ENCODE results near the gene LMF1.
A peak's percentile ranks its signal among the peaks of the same experiment; 100 is the strongest.
"Not testable (repeated sequence)": the region's sequence is repeated elsewhere in the genome, so short reads cannot be mapped to it uniquely, and the experiment has no call there.

The LMF1 gene

DNA sequence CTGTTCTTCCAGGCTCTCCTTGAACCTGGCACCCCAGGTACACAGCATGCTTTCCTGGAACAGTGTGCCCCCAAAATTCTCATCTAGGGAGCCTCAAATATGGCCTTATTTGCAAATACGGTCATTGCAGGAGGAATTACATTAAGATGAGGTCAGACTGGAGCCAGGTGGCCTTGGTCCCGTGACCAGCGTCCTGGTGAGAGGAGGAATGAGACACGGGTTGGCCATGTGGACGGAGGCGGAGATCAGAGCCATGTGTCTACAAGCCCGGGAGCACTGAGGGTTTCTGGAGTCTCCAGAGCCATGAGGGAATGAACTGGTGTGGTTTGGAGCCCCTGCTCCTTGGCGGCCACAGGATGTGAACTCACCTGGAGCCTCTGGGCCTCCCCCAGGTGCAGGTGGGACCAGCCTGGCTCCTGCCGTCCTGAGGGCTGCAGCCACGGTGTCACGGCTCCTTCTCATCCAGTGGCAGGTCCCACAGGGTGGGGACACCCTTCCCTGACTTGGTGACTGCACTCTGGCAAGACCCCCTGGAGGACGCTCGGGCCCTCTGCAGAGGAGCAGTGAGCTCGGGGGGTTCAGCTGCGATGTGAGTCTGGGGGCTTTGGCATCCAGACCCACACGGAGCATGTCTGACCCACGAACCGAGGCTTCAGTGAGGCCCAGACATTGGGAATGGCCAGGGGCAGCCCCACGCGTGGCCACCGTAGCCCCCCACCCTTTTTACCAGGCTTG is 148.4 kb downstream of the LMF1 start:
- no peak for DNase-seq

- DNase-seq = no peak
Measured at GRCh38 chr16:821751-822150, 149.0 kb downstream of the LMF1 start.

GRCh38 chr16:820748-821147 is 150.0 kb downstream of the LMF1 start:
- DNase-seq = no peak

- DNase-seq = not testable (repeated sequence)
Measured at GRCh38 chr16:820044-820408, 150.8 kb downstream of the LMF1 start.

- no peak for DNase-seq
Measured at GRCh38 chr16:819336-820043, 151.3 kb downstream of the LMF1 start.

- no peak for DNase-seq
Measured at GRCh38 chr16:818592-818991, 152.2 kb downstream of the LMF1 start.

- no peak for DNase-seq
Measured at GRCh38 chr16:818132-818531, 152.7 kb downstream of the LMF1 start.

GRCh38 chr16:817001-817906 is 153.5 kb downstream of the LMF1 start:
- DNase-seq = no peak

- no peak for DNase-seq
Measured at GRCh38 chr16:815861-816260, 154.9 kb downstream of the LMF1 start.

DNA sequence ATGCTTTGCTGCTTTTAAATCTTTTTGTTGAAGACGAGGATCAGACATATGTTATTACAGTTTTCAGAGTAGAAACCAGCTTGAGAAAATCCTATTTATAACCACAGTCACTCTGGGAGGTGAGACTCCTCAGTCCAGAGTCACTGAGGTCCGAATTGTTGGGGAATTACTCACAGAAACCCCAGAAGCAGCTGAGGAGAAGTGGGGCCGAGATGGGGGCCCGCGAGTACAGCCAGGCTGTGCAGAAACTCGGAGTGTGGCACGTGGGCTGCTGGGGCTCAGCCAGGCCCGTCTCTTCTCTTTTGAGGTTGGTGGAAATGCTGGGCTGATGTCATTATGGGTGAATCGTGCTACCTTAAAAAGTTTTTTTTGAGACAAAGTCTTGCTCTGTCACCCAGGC is 155.8 kb downstream of the LMF1 start:
- no peak for DNase-seq

DNA sequence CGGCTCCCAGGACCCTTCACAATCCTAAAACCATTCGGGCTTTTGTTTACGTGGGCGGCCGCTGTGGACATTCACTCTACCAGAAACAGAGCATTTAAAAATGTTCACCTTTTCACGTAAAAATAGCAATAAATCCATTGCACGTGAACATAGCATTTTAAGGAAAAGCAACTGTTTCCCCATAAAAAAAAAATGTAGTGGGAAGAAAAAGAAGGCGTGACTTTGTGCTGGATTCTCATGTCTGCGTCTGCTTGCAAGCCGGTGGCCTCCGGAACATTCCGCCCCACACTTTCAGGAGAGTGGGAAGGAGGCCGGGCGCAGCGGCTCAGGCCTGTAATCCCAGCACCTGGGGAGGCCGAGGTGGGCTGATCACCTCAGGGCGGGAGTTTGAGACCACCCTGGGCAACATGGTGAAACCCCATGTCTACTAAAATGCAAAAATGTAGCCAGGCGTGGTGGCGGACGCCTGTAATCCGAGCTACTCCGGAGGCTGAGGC is 156.8 kb downstream of the LMF1 start:
- DNase-seq = no peak

DNA sequence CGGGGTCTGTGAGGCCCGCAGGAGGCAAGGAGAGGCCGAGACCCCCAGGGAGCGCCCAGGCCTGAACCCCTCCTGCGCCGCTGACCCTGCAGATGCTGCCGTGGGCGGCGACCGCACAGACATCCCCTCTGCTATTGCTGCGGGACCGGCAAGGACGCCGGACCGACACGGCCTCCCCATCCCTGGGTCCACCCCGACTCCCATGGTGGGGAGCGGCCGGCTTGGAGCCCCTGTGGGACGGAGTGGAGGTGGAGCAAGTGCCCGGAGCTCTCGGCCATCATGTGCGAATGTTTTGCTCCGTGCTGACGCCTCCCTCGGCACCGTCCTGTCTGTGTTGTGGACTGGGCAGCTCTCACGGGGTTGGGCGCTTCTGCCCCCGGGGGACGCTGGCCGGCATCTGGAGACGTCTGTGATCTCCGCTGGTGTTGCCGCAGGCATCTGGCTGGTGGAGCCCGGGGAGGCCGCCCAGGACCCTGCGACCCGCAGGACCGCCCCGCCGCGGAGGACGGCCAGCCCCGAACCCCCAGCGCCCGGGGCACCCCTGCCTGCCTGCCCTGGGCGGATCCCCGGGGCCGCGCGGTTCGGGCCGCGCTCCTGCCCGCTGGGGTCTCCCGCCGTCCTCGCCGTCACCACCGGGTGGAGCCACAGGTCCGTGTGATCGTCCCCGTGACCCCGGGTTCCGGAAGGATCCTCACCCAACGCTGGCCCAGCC is 157.4 kb downstream of the LMF1 start:
- no peak for DNase-seq

- DNase-seq = no peak
Measured at GRCh38 chr16:808085-808386, 162.7 kb downstream of the LMF1 start.

DNA sequence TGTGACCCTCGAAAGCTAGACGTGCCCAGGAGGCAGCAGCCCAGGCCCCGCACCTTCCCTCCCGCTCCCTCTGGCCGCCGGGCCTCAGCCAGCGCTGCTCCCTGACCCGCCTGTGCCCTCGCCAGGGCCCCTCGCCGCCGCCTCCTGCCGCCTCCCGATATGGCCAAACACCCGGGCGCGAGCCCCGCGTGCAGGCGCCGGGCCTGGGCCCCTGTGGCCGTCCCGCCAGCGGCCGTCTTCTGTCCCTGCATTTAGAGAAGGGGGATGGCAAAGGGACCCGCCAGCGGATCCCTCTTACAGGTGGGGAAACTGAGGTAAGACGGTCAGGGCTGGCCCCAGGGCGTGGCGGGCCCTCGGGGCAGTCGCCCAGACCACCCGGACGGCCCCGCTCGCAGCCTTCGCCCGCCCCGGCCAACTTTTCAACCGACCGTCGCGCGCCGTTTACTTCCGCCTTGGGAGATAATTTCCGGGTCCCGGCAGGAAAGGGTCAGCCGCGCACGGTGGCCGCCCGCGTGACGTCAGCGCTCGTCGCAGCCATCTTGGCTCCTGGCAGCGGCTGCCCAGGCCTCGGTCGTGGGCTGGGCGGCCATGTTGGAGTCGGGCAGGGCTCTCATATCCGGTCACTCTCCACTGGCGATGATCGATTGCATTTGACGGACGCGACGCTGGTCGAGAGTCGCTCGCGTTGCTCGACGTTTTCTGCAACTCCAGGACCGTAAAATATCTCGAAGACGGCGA is 163.3 kb downstream of the LMF1 start:
- DNase-seq = peak; percentile 73

GRCh38 chr16:805474-805873 is 165.3 kb downstream of the LMF1 start:
- no peak for DNase-seq

GRCh38 chr16:804193-805048 is 166.4 kb downstream of the LMF1 start:
- no peak for DNase-seq

GRCh38 chr16:803754-804080 is 167.1 kb downstream of the LMF1 start:
- DNase-seq = no peak
